RWPE2 (cell line): ENCODE measurements around the gene FRAS1.

Experiments used
- ATAC-seq: fragments of 200-7000 bp; cut with Tn5 transposase; 3 replicates; pipeline ENCODE4 v1.9.1; 2021; ENCODE audit warnings: low read depth
- DNase-seq: peaks from one replicate; pipeline ENCODE4 v3.0.0-alpha.2; 2020; ENCODE audit warnings: low spot score
- H3K27ac ChIP-seq: fragments of 450-650 bp; 2 replicates; pipeline ENCODE4 v1.5.1; 2017; ENCODE audit warnings: mild to moderate bottlenecking; ENCODE audit not compliant: poor library complexity, severe bottlenecking
- H3K27me3 ChIP-seq: fragments of 250-450 bp; sonication (Bioruptor Pico); 2 replicates; pipeline ENCODE4 v1.5.1; 2021; ENCODE audit warnings: mild to moderate bottlenecking, moderate library complexity; ENCODE audit not compliant: insufficient read depth, poor library complexity, severe bottlenecking
- H3K36me3 ChIP-seq: fragments of 250-450 bp; sonication (Bioruptor Pico); 2 replicates; pipeline ENCODE4 v1.5.1; 2020; ENCODE audit warnings: low read depth, mild to moderate bottlenecking, moderate library complexity
- H3K4me1 ChIP-seq: fragments of 250-450 bp; sonication (Bioruptor Pico); 2 replicates; pipeline ENCODE4 v1.5.1; 2021; ENCODE audit warnings: mild to moderate bottlenecking, moderate library complexity; ENCODE audit not compliant: insufficient read depth, poor library complexity, severe bottlenecking
- H3K4me3 ChIP-seq: fragments of 250-450 bp; sonication (Bioruptor Pico); 2 replicates; pipeline ENCODE4 v1.5.1; 2021; ENCODE audit warnings: mild to moderate bottlenecking, moderate library complexity; ENCODE audit not compliant: severe bottlenecking
- H3K9me3 ChIP-seq: fragments of 250-450 bp; sonication (Bioruptor Pico); 2 replicates; pipeline ENCODE4 v1.5.1; 2021; ENCODE audit warnings: mild to moderate bottlenecking, moderate library complexity; ENCODE audit not compliant: severe bottlenecking
- TF ChIP-seq, protein P1 (sequence below): fragments of 450-650 bp; IDR thresholded peaks from one replicate; pipeline ENCODE4 v1.5.1; 2017; ENCODE audit warnings: mild to moderate bottlenecking, moderate library complexity; ENCODE audit not compliant: poor library complexity, severe bottlenecking

Gene FRAS1

DNA sequence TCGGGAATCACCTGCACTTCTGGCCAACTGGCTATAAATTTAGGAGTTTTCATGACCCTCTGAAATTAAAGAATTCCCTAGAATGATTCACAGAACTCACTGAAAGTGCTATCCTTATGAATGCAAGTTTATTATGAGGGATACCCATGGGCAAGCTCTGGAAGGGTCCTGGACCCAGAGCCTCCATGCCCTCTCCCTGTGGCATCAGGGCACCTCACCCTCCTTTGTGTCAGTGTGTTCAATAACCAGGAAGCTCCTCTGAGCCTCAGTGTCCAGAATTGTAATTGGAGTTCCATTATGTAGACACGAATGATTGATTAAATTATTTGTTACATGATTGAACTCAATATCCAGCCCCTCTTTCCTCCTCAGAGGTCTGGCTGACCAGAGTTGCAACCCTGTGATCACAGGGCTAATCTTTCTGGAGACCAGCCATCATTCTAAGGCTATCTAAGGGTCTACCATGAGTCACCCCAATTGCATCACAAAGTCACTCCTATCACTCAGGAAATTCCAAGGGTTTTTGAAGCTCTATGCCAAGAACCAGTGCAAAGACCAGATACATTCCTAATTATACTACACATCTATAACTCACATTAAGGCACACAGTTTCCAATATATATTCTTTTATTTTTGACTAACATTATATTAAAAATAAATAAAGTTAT is 503.3 kb downstream of the FRAS1 start:
- Histone ChIP-seq H3K4me3 (no peak overlapping the region), H3K4me1 (peaks cover 69% of the 10 kb centered on the region), H3K27ac (peak overlapping the region; percentile 99), H3K9me3 (no peaks in the 10 kb centered on the region), H3K36me3 (peaks cover 78% of the 10 kb centered on the region), H3K27me3 (no peaks in the 10 kb centered on the region)
- TF ChIP-seq, protein P1, sequence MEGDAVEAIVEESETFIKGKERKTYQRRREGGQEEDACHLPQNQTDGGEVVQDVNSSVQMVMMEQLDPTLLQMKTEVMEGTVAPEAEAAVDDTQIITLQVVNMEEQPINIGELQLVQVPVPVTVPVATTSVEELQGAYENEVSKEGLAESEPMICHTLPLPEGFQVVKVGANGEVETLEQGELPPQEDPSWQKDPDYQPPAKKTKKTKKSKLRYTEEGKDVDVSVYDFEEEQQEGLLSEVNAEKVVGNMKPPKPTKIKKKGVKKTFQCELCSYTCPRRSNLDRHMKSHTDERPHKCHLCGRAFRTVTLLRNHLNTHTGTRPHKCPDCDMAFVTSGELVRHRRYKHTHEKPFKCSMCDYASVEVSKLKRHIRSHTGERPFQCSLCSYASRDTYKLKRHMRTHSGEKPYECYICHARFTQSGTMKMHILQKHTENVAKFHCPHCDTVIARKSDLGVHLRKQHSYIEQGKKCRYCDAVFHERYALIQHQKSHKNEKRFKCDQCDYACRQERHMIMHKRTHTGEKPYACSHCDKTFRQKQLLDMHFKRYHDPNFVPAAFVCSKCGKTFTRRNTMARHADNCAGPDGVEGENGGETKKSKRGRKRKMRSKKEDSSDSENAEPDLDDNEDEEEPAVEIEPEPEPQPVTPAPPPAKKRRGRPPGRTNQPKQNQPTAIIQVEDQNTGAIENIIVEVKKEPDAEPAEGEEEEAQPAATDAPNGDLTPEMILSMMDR, result no peak
- DNase-seq (no peak), ATAC-seq (peak; percentile 63)

DNA sequence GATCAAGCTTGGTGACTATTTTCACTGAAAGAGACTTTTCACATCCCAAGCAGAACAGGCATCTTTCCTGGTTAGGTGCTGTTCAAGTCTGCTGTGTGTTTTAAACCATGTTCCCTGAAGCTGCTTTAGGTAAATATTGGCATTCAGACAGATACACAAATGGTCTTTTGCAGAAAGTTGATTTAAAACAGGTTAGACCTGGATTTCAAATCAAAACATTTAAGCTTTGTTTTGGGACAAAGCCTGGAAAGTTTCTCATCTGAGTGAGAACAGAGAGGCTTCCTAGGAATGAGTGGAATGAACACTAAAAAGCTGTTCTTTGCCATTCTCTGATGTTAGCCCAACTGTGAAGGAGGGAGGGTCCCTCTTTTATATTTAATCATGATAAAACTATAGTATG is 504.6 kb downstream of the FRAS1 start:
- Histone ChIP-seq H3K4me3 (no peak overlapping the region), H3K36me3 (peaks cover 69% of the 10 kb centered on the region), H3K4me1 (peaks cover 70% of the 10 kb centered on the region), H3K27ac (peak overlapping the region; percentile 99), H3K27me3 (no peaks in the 10 kb centered on the region), H3K9me3 (no peaks in the 10 kb centered on the region)
- no peak for DNase-seq
- no peak for ATAC-seq
- TF ChIP-seq, protein P1, result no peak

- ATAC-seq (no peak), DNase-seq (no peak)
- Histone ChIP-seq H3K9me3 (no peaks in the 10 kb centered on the region), H3K27me3 (no peaks in the 10 kb centered on the region), H3K36me3 (peaks cover 59% of the 10 kb centered on the region), H3K27ac (peak overlapping the region; percentile 99), H3K4me1 (peaks cover 69% of the 10 kb centered on the region), H3K4me3 (no peak overlapping the region)
- TF ChIP-seq, protein P1, result no peak
Measured at GRCh38 chr4:78562687-78563086, 505.6 kb downstream of the FRAS1 start.

GRCh38 chr4:78565971-78566372 is 508.8 kb downstream of the FRAS1 start:
- Histone ChIP-seq H3K9me3 (no peaks in the 10 kb centered on the region), H3K4me3 (no peak overlapping the region), H3K27me3 (no peaks in the 10 kb centered on the region), H3K4me1 (peaks cover 68% of the 10 kb centered on the region), H3K36me3 (peaks cover 48% of the 10 kb centered on the region), H3K27ac (peak overlapping the region; percentile 99)
- TF ChIP-seq, protein P1, result no peak
- DNase-seq (no peak), ATAC-seq (peak; percentile 56)

- H3K27ac ChIP-seq, result peak overlapping the region; percentile 99
- peaks cover 58% of the 10 kb centered on the region for H3K4me1 ChIP-seq
- H3K4me3 ChIP-seq, result no peak overlapping the region
- TF ChIP-seq, protein P1, result no peak
- H3K9me3 ChIP-seq, result no peaks in the 10 kb centered on the region
- peaks cover 56% of the 10 kb centered on the region for H3K36me3 ChIP-seq
- no peaks in the 10 kb centered on the region for H3K27me3 ChIP-seq
- DNase-seq, result no peak
- ATAC-seq, result no peak
Measured at GRCh38 chr4:78566834-78567499, 509.8 kb downstream of the FRAS1 start.
